ENCODE data around the gene VARS1. TPM values are rescaled to one million over a fixed set of nuclear protein-coding genes. Genes with fewer than 3 reads are reported as not detected.

The VARS1 gene
- total and polyA plus RNA-seq, 2 of the 8 experiments (the other 6 are each of a cell fraction or from before 2014, with no cell fraction given), result 53.5 to 162 TPM

DNA sequence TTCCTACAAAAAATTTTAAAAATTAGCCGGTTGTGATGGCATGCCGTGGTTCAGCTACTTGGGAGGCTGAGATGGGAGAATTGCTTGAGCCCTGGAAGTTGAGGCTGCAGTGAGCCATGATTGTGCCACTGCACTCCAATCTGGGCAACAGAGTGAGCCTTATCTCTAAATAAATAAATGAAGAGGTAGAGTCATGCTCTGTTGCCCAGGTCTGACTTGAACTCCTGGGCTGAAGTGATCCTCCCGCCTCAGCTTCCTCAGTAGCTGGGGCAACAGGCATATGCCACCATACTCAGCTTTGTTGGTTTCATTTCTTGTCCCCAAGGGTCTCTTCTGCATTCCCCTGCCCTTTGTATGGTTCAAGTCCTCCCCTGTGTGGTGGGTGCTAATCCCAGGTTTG lies 49.0 kb upstream of the VARS1 start:
- peak; percentile 28; the same call in 1 of the 2 replicates for TF ChIP-seq POLR2AphosphoS5 (IDR thresholded peaks at IDR 0.05; ENCODE audit: low read depth, low read length)
- TF ChIP-seq, protein P1, sequence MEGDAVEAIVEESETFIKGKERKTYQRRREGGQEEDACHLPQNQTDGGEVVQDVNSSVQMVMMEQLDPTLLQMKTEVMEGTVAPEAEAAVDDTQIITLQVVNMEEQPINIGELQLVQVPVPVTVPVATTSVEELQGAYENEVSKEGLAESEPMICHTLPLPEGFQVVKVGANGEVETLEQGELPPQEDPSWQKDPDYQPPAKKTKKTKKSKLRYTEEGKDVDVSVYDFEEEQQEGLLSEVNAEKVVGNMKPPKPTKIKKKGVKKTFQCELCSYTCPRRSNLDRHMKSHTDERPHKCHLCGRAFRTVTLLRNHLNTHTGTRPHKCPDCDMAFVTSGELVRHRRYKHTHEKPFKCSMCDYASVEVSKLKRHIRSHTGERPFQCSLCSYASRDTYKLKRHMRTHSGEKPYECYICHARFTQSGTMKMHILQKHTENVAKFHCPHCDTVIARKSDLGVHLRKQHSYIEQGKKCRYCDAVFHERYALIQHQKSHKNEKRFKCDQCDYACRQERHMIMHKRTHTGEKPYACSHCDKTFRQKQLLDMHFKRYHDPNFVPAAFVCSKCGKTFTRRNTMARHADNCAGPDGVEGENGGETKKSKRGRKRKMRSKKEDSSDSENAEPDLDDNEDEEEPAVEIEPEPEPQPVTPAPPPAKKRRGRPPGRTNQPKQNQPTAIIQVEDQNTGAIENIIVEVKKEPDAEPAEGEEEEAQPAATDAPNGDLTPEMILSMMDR (IDR thresholded peaks at IDR 0.05; ENCODE audit: control extremely low read depth in 1 of 3, insufficient read depth in 1 of 3, low read depth in 1 of 3, low read length in 3 of 3), result no peak
- no peak overlapping the region for H2BK15ac ChIP-seq (ENCODE audit: low read length)
- no peak overlapping the region for H3K18ac ChIP-seq (ENCODE audit: extremely low read depth, low read length)
- DNase-seq (ENCODE audit: low read depth in 1 of 2, low spot score in 2 of 2) (no peak), FAIRE-seq (no peak)
- no peak overlapping the region for H2AFZ ChIP-seq (ENCODE audit: low read length)
- ChIA-PET POLR2A (ENCODE audit: partially characterized antibody) (interaction anchor here (0.6 to 12.6 kb wide), 16 partner anchors 8 to 115 kb away, joined by 3 to 189 read pairs (median 4); partner anchors contain the start of genes DDAH2, HSPA1A, HSPA1B and HSPA1L), CTCF (ENCODE audit: partially characterized antibody) (interaction anchor here (0.6 to 1.9 kb wide), 4 partner anchors 13 to 75 kb away, joined by 3 to 5 read pairs (median 4); no protein-coding TSS in a partner anchor)
- no peaks in the 10 kb centered on the region for H3K9me3 ChIP-seq (ENCODE audit: insufficient read depth in 2 of 2, low read depth in 1 of 2, low read length in 1 of 2)
- no peaks in the 10 kb centered on the region for H3K23me2 ChIP-seq (ENCODE audit: low read depth, low read length)
- H2BK20ac ChIP-seq (ENCODE audit: low read length), result no peak overlapping the region
- H2BK5ac ChIP-seq (ENCODE audit: low read depth, low read length), result no peak overlapping the region
- H2AK5ac ChIP-seq (ENCODE audit: low read depth, low read length), result no peak overlapping the region
- peaks cover 3 to 4% of the 10 kb centered on the region in 2 experiments for H4K20me1 ChIP-seq (replicated peaks in 1 of 2; ENCODE audit: control insufficient read depth in 1 of 2, insufficient read depth in 2 of 2, low read length in 2 of 2)
- 93% methylated on average over 3 of the region's 3 CpGs; no CpG with 5 or more reads in 1 of the 2 experiments for WGBS, 2 experiments (ENCODE audit: extremely low coverage in 1 of 2, insufficient coverage in 1 of 2, insufficient read length in 1 of 2, insufficient replicate concordance in 2 of 2, low coverage in 1 of 2, low lambda C conversion rate in 2 of 2, missing lambda C conversion rate in 1 of 2)
- no peak overlapping the region for H3K56ac ChIP-seq (replicated peaks; ENCODE audit: insufficient read length, low read depth, low read length)
- H3K27me3 ChIP-seq (replicated peaks in 1 of 4; ENCODE audit: control insufficient read depth in 3 of 4, extremely low read depth in 1 of 4, insufficient read depth in 3 of 4, low read length in 3 of 4), result no peaks in the 10 kb centered on the region
- no peaks in the 10 kb centered on the region for H3K79me2 ChIP-seq (ENCODE audit: control insufficient read depth in 1 of 2, insufficient read depth in 2 of 2, low read length in 2 of 2)
- no peak overlapping the region for H3K9ac ChIP-seq (replicated peaks in 1 of 4; ENCODE audit: extremely low read depth in 1 of 4, low read depth in 3 of 4, low read length in 3 of 4)
- H3K79me1 ChIP-seq (ENCODE audit: low read depth, low read length), result no peaks in the 10 kb centered on the region
- no peak overlapping the region for H4K91ac ChIP-seq (replicated peaks; ENCODE audit: insufficient read length, low read length)
- H3K4me3 ChIP-seq (ENCODE audit: extremely low read depth in 1 of 4, insufficient read depth in 2 of 4, low read depth in 3 of 4, low read length in 4 of 4), result no peak overlapping the region
- H3K4me2 ChIP-seq (ENCODE audit: insufficient read depth in 1 of 2, low read depth in 2 of 2, low read length in 2 of 2), result no peak overlapping the region
- no peak overlapping the region for H3K27ac ChIP-seq (ENCODE audit: low read depth, low read length)
- no peaks in the 10 kb centered on the region for H3K4me1 ChIP-seq (replicated peaks in 1 of 4; ENCODE audit: control insufficient read depth in 3 of 4, insufficient read depth in 4 of 4, low read length in 3 of 4)
- H2BK120ac ChIP-seq (replicated peaks; ENCODE audit: low read depth, low read length), result no peak overlapping the region
- H3K4ac ChIP-seq (replicated peaks; ENCODE audit: insufficient read length, low read depth, low read length), result no peak overlapping the region
- no peak overlapping the region for H4K5ac ChIP-seq (ENCODE audit: insufficient read length, low read depth, low read length)
- no peak overlapping the region for H2BK12ac ChIP-seq (ENCODE audit: low read depth, low read length)
- H3K23ac ChIP-seq (ENCODE audit: insufficient read length), result no peak overlapping the region
- H3K14ac ChIP-seq (ENCODE audit: insufficient read length), result no peak overlapping the region
- no peak overlapping the region for H4K8ac ChIP-seq (ENCODE audit: extremely low read depth, insufficient read depth, low read length)
- peaks cover 10 to 35% (median 16%) of the 10 kb centered on the region in 4 experiments for H3K36me3 ChIP-seq (ENCODE audit: control insufficient read depth in 2 of 4, insufficient read depth in 4 of 4, low read length in 3 of 4)
